ENCODE data around the gene ZNF627.

GRCh38 chr19:11652056-11652455 lies 54.8 kb downstream of the ZNF627 start:
- no peak for TF ChIP-seq CTCF (conservative IDR thresholded peaks at IDR 0.05 in 1 of 2, IDR thresholded peaks at IDR 0.05 in 1 of 2; ENCODE audit: low read depth in 1 of 2, low read length in 2 of 2)
- TF ChIP-seq EZH2 (IDR thresholded peaks at IDR 0.05; ENCODE audit: low read length, missing control alignments): no peak
